ENCODE results near the gene GLIS1.

Gene GLIS1

DNA sequence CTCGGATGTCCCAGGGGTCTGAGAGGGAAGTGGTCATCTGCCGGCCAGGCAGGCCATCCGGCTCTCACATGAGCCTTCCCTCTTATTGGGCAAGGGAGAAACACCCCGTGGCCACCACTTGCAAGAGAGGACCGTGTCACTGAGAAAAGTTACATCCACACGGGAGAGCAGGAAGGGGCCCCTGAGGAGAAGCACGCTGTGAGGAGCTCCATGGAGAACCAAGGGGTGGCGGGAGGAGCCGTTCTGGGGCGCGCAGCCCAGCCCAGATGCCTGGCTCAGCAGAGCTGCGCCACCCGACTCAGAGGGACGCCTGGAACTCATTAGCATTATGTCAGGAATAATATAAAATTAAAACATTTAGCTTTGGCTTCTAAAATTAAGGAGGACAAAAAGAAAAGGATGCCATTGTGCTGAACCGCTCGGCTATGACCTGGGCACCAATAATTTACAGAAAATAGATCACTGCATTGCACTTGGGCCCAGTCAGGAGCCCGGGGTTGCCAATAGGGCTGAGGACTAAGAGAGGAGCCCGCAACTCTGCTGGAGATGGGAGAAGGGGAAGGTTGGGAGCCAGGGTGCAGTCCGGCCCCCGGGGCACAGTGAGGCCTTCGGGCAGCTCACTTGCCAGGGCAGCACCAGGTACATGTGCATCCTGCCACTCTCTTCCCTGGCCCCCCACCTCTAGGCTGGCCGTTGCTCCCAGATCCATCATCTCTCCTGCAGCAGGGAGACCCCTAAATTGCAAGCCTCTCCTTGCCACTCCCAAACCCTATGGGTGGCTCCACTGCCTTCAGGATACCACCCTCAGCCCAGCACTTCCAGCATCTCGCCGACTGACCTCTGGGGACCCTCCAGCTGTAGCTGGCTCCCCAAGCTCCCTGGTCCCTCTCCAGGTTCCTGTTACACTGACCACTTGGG lies 194.9 kb downstream of the GLIS1 start:
- ATAC-seq = no peak

DNA sequence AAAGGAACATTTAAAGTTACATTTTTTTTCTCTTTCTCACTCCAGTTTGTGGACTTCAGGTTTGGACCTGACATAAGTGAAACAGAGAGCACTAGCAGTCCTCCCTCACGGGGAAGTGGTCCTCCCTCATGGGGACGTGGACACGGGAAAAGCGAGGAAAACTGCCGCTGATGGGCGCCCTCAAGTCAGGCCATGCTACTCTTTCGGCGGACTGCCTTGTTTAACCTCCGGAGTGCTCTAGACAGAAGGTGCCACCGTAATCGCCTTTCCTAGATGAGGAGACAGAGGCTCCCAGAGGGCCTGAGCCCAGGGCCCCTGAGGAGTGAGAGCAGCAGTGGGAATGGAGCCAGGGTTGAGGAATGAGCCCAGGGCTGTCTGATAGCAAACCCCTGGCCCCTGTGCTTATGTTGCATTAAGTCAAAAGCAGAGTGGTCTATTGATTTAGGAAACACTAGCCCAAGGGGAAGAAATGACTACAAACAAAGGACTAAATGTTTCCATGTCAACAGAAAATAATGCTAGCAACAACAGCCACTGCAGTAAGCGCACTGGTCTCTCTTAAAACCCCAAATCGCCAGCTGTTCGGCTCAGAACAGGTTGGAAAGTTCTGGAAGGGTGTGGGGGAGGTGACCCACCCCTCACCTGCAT lies 195.7 kb downstream of the GLIS1 start:
- ATAC-seq = no peak

DNA sequence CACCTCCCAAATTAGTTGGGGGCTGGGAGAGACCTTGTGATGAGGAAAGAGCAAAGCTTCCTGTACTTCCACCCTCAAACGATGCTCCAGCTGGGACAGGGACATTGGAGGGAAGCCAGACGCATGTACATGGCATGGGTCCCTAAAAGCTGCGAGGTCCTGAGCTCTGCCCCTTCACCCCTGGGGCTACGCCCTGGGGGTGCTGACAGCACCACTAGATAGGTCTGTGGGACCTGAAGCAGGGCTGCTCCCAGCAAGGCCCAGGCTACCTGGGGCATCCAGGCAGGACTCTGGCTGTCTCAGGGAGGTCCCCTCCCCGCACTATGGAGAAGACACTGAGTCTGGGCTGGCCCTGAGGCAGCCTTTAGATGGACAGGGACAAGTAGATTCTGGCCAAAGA lies 196.4 kb downstream of the GLIS1 start:
- no peak for ATAC-seq

DNA sequence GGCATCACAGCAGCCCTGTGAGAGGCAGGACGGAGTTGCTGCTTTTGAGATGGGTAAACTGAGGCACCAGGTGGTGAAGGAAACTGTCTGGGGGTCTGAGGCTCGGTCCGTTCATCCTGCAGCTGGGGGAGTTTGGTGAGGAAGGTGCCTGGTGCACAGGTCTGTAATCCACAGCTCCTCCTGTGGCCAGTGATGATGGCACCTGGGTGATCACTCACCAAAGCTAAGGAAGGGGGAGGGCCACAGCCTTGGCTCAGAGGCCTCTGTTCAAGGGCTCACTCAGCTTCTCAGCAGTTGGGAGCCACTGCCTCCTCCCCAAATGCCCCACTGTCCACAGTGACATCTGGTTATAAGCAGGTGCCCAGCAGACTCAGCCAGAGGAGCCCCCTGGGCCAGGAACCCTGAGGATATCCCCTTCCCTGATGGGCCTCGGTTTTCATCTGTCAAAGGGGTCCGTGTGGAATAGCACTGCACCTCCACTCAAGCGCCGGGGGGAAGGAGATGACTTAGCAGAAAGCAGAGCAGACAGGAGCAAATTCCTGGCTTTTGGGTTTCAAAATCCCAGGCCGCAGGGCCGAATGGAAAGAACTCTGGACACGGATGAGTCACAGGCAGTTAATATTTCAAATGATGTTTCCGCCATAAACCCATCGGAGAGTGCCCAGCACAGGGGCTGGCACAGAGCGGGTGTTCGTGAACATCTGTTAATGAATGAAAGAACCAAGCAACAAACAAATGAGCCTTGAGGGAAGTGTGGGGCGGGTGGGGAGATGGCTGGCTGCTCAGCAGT lies 197.0 kb downstream of the GLIS1 start:
- no peak for ATAC-seq

DNA sequence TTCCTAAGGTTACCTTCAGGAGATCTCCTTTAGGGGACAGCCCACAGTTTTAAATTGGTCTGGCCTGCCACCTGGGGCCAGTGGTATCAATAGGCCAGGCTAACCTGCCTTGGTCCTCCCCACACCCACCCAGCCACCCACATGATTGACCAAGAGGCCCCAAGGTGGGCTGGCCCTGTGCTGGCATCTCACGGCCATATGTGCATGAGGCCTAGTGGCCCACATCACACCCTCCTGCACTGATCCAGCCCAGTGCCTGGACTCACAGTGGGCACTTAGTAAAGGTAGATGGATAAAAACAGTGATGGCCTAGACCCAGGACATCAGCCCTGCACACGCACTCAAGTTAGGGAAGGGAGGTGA lies 197.7 kb downstream of the GLIS1 start:
- ATAC-seq = no peak

DNA sequence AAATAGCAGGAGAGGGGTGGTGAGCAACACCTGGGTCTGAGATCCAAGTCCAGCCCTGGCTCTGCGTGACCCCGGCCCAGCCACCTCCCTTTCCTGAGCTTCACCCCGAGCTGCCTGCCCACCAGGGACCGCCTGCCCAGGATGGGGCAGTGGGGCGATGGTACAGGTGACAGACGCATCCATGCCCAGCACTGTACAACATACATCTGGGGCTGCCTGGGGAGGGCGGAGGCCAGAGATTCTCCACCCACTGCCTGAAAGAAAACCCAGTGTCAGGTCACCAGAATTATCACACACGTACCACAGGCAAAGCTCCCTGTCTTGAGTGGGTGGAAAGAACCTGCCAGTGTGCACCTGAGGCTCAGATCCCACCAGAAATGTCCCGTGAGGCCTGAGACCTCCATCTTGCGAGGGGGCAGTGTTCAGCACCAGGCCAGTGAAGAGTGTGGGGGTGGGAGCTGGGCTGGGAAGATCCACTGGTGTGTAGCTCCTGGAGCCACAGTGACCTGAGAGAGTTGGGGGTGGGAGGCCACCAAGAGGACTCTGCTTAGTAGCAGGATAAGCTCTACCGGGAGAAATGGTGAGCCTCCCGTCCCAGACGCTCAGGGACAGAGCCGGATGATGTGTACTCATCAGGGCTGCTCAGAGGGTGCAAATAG lies 198.2 kb downstream of the GLIS1 start:
- no peak for ATAC-seq

DNA sequence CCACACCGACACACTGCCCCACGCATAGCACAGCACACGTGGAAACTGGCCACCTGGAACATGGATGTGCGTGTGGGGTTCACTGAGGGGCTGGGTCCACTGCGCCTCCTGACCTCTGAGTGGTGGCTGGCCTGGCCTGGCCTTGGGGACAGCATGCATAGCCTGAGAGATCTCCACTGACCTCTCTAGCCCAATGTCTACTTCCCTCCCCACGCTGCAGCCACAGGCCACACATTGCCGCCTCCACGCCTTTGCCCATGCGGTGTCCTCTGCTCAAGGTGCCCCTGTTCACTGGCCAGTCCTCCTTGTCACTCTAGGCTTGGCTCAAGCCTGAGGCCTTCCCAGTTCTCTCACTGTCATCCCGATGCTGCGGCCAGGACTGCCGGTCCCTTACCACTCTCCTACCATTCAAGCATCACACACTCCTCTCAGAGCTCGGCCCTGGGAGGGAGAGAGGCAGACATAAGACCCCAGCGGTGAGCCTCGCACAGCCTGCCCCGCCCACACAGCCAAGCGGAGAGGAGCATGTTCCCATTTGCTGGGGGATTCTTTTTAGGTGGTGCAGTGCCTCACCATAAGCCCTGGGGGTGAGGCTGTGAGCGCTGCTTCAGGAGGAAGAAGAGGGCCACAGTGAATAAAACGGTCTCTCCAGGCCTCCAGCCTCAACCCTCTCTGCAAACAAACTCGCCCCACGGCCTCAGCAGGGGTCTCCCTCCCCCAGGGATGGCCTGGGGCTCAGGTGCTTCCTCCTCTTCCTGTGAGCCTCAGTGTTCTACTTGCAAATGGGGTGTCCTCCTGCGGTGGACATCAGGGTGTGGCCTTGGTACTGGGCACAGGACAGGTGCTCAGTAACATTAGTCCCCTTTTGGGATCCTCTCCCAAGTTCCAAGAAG lies 199.0 kb downstream of the GLIS1 start:
- ATAC-seq = no peak

DNA sequence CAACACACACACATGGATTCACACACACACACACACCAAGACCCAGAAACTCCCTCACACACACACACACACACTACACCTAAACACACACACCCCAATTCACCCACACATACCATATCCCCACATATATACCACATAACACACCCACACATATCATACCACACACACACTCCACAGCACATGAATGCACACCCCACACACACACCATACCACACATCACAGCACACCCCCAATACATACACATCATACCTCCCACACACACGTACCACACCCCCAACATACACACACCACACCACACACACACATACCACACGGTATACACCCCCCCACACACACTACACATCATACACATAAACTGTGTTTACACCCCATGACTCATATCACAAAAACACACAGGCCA lies 199.7 kb downstream of the GLIS1 start:
- ATAC-seq = no peak

DNA sequence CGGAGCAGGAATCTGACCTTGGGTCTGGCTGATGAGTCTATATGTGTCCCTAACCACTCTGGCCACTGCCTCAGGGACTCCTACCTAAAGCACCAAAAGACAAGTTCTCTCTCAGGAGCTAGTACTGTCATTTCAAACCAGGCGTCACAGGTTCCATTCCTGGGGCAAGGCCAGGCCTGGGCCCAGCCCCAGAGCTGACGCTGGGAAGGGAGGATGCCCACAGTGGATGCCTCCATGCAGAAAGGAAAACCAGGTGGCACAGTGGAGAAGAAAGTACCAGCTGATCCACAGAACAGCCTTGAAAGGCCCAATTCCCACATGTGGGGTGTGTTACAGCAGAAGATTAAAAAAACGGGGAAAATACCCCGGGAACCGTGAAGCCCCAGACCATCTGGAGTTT lies 202.4 kb downstream of the GLIS1 start:
- no peak for ATAC-seq

DNA sequence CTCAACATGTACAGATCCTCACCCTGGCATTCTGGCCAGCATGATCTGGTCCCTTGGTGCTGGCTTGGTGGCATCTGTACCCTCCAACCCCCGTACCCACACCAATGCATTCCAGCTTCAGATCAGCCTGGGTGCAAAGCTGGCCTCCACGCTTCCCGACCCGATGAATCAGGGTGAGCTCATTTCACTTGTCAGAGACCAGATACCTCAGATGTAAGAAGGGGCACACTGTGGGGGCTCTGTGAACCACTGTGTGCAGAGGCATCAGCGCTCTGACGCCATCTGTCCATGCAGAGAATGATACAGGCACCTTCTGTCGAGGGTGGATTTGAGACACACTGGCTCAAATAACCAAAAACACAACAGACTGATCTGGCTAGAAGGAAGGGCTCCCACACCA lies 203.1 kb downstream of the GLIS1 start:
- no peak for ATAC-seq

DNA sequence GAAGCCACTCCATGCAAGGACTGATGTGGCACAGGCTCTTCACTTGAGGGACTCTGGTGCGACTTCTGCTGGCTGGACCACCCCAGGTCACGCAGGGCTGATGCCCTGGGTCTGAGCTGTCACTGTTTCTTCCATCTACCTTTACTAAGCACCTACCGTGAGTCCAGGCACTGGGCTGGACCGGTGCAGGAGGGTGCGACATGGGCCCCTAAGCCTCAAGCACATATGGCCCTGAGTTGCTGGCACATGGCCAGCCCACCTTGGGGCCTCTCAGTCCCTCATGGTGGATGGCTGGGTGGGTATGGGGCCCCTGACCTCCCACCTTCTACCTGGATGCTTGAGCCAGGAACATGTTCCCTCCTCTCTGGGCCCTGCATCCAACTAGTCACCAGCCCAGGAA lies 203.7 kb downstream of the GLIS1 start:
- ATAC-seq = no peak

DNA sequence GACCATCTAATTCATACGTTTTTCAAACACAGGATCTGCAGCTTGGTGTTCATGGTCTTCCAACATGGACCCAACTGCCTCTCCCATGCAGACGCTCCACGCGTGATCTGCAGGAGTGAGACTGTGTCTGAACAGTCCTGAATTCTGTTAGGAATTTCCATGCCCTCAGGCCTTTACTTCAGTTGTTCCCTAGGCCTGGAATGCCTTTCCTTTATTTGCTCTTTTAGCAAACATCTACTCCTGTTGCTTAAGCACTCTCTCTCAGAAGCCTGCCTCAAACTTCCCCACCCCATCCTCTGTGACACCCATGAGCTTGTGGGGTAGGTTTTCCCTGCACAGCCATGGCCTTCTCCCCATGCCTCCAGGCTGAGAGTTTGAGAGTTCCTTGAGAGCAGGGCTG lies 206.1 kb downstream of the GLIS1 start:
- ATAC-seq = no peak

DNA sequence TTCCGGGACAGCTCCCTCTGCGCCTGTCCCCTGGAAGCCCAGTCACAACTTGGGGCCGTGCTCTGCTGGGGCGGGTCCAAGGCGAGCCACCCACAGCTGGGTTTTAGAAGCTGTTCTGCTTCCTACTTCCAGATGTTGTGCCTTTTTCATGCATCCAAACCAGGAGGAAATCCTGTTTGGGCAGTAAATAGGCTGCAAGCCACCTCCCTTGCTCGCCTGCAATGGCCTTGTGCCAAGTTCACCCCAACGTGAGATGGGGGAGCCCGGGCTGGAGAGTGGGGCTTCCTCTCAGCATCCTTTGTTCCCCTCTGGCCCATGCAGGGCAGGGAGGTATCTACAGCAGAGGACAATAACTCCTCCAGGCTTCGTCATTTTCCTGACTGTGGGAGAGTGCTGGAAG lies 206.6 kb downstream of the GLIS1 start:
- no peak for ATAC-seq

DNA sequence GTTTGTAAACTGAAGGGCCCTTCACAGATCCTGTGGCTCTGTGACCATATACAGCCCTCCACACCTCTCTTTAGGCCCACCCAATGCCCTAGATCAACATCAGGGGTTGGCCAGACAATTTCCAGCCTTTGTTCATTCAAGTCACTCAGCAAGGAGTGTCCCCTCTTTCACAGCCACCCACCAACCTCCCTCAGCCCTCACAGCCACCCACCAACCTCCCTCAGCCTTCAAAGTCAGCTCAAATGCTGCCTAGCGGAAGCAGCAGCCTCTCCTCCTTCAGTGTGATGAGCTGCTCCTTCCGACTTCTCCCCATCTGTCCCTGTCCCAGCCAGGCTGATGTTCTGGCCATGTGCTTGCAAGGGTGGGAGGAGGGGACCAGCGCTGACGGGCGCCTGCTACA lies 208.4 kb downstream of the GLIS1 start:
- ATAC-seq = no peak

DNA sequence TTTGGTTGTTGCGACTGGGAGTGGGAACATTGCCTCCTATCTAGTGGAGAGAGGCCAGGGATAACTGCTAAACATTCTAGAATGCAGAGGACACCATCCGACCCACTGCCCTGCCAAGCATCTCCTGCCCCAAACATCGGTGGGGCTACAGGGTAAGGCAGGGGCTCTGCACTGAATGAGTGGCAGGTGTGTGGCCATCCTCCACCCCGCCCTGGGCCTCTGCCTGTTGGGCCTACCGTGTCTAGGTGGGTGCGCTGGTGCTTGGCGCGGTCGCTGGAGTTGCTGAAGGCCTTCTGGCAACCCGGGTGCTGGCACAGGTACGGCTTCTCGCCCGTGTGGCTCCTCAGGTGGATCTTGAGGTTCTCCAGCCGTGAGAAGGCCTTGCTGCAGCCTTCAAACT lies 209.4 kb downstream of the GLIS1 start:
- no peak for ATAC-seq

DNA sequence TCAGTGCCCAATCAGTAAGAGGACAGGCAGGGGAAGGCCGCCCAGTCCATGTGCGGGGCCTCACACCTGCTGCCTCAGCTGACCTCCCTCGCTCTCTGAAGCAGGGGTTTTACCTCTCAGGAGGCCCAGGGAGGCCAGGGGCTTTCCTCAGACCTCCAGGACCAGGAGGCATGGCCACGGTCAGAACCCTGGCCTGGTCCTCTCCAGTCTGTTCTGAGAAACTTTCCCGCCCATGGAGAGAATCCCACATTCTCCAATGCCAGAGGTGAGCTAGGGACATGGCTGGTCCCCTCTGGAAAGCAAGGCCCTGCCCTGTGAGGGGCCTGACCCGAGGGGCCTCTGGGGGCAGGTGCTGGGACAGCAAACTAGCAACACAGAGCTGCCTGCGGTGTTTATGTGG lies 211.6 kb downstream of the GLIS1 start:
- no peak for ATAC-seq

DNA sequence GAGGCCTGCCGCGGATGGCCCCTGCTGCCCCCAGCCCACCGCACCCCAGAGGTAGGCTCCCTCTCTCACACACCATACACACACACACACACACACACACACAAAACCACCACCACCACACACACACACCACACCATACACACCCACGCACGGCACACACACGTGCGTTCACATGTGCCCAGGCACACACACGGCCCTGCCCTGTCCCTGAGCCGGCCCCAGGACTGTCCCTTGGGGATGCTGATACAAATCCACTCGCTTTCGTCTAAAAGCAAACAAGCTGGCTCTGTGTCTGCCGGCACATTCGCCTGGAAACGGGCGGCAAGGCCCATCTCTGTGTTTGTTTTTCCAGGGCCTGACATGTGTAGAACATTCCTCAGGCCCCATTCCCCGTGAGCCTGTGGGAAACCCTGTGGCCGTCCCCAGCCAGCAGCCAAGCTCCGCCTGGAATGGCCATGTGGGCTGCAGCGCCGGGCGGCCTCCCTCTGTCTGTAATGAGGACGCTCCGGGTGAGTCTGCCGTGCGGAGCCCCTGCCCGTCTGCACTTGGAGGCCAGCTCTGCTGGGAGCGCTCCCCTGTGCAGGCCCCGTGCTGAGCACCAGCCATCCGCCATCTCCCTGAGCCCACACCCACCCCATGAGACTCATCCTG lies 212.4 kb downstream of the GLIS1 start:
- ATAC-seq = no peak

DNA sequence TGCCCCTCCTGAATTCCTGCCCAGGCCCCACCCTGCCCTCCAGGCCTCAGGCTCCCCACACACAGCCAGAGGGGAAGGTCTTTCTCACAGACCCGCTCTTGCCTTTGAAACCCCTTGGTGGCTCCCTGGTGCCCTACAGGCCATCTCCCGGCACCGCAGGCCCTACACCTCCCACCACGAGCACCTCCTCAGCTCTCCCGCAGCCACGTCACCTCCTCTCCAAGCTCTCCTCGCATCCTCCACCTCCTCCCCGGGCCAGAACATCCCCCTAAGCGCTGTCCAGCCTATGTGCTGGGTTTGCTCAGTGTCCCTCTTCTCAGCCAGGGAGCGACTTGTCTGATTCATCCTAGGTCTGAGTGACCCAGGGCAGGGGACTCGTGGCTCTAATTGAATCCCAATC lies 213.4 kb downstream of the GLIS1 start:
- ATAC-seq = no peak

DNA sequence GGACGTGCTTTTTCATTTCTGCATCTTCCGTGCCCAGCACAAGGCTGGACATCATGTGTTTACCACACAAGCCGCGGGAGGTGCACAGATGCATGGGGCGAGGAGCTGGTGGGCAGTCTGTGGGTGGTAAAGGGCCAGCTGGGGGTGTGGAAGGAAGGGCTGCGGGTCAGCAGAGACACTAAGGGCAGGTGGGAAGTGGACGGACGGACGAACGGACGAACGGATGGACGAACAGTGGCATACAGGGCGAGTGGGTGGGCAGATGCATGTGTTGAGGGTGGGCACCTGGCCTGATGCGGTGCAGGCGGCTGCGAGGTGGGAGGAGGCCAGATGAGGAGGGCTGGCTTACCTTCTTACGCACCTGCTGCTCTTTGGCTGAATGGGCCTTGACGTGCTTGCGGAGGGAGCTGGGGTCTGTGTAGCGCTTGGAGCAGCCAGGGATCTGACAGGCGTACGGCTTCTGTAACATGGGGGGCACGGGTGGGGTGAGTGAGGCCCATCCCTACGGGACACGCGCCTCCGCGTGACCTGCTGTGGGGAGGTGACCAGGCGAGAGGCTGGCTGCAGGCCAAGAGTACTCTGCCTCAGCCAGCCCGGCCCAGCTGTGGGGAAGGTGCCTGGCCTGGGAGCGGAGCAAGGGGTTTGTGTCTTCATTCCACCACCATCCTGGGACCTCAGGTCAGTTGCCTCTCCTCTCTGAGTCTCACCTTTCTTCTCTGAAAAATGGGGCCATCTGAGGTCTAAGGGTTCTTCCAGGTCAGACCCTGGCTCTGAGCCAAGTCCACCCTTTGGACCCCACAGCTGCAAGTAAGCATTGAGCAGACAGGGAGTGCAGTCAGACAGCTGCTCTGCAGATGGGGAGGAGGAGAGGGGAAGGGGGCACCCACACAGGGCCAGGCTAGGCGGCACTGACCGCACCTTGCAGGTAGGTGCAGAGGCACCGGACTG lies 214.3 kb downstream of the GLIS1 start:
- ATAC-seq = no peak

DNA sequence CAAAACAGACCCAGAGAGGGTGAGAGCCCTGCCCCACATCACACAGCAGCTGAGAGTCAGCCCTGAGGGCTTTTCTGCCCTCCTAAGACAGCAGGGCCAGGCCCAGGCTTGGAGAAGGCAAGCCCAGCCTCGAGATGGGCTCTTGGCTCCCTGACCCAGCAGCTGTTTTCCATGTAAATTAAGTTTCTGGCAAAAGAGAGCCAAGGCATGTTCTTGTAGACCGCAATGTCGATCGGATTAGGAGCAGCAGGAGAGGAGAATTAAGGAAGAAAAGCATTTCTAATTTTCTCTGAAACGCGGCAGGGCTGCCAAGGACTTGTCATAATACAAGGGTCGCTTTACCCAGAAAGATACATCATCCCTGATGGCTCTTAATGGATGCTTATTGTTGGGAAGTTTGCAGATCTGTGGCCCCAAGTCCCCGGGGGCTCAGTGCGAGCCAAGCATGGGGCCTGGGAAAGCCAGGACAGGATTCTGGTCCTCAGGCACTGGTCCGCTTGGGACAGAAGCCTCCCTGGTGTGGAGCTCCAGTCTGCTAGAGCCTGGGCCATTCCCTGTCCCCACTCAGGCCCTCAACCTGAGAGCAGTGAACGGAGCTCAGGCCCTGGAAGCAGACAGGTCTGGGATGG lies 216.9 kb downstream of the GLIS1 start:
- ATAC-seq = no peak
